ENCODE data around the gene DYTN. TPM values are rescaled to one million over a fixed set of nuclear protein-coding genes. Genes with fewer than 3 reads are reported as not detected.

The DYTN gene
- total RNA-seq, 2 experiments from 2014 or later = not detected

- CTCF ChIA-PET = no interaction called here
- H3K36me3 Mint-ChIP-seq (ENCODE audit: low read depth) = no peaks in the 10 kb centered on the region
- no peak overlapping the region for H3K27ac Mint-ChIP-seq
- H3K4me1 Mint-ChIP-seq (ENCODE audit: low read depth) = no peaks in the 10 kb centered on the region
- peaks cover 8% of the 10 kb centered on the region for H3K27me3 Mint-ChIP-seq
- ATAC-seq = no peak
- intact Hi-C loops (cut with micrococcal nuclease) = no loop called here
- no peak overlapping the region for H3K4me3 Mint-ChIP-seq
- H3K9me3 Mint-ChIP-seq = no peaks in the 10 kb centered on the region
- TF ChIP-seq CTCF (IDR thresholded peaks at IDR 0.05) = no peak
- POLR2A ChIA-PET = no interaction called here
- no peak for DNase-seq
These were observed 102.0 kb downstream of the DYTN start for GRCh38 chr2:206616151-206616550.

- H3K27ac Mint-ChIP-seq = no peak overlapping the region
- DNase-seq (no peak), ATAC-seq (no peak)
- intact Hi-C loops (cut with micrococcal nuclease) = no loop called here
- CTCF ChIA-PET = no interaction called here
- POLR2A ChIA-PET = no interaction called here
- peaks cover 7% of the 10 kb centered on the region for H3K27me3 Mint-ChIP-seq
- H3K36me3 Mint-ChIP-seq (ENCODE audit: low read depth) = no peaks in the 10 kb centered on the region
- H3K4me3 Mint-ChIP-seq = no peak overlapping the region
- no peaks in the 10 kb centered on the region for H3K4me1 Mint-ChIP-seq (ENCODE audit: low read depth)
- no peaks in the 10 kb centered on the region for H3K9me3 Mint-ChIP-seq
- no peak for TF ChIP-seq CTCF (IDR thresholded peaks at IDR 0.05)
These were observed 102.6 kb downstream of the DYTN start for GRCh38 chr2:206615417-206616089.

GRCh38 chr2:206614811-206615210 is 103.4 kb downstream of the DYTN start:
- intact Hi-C loops (cut with micrococcal nuclease) = no loop called here
- H3K27me3 Mint-ChIP-seq = peaks cover 6% of the 10 kb centered on the region
- no peak overlapping the region for H3K4me3 Mint-ChIP-seq
- H3K27ac Mint-ChIP-seq = no peak overlapping the region
- H3K9me3 Mint-ChIP-seq = no peaks in the 10 kb centered on the region
- POLR2A ChIA-PET = no interaction called here
- H3K36me3 Mint-ChIP-seq (ENCODE audit: low read depth) = no peaks in the 10 kb centered on the region
- H3K4me1 Mint-ChIP-seq (ENCODE audit: low read depth) = no peaks in the 10 kb centered on the region
- TF ChIP-seq CTCF (IDR thresholded peaks at IDR 0.05) = no peak
- no peak for DNase-seq
- CTCF ChIA-PET = no interaction called here
- ATAC-seq = no peak

- Mint-ChIP-seq H3K4me1 (ENCODE audit: low read depth) (no peaks in the 10 kb centered on the region), H3K27ac (no peak overlapping the region), H3K4me3 (no peak overlapping the region), H3K36me3 (ENCODE audit: low read depth) (no peaks in the 10 kb centered on the region), H3K9me3 (no peaks in the 10 kb centered on the region), H3K27me3 (no peaks in the 10 kb centered on the region)
- CTCF ChIA-PET = no interaction called here
- intact Hi-C loops (cut with micrococcal nuclease) = no loop called here
- ATAC-seq (no peak), DNase-seq (no peak)
- POLR2A ChIA-PET = no interaction called here
- no peak for TF ChIP-seq CTCF (IDR thresholded peaks at IDR 0.05)
These were observed 106.5 kb downstream of the DYTN start for GRCh38 chr2:206611736-206612135.

- Mint-ChIP-seq H3K27ac (no peak overlapping the region), H3K27me3 (no peaks in the 10 kb centered on the region), H3K4me3 (no peak overlapping the region), H3K9me3 (no peaks in the 10 kb centered on the region), H3K4me1 (ENCODE audit: low read depth) (no peaks in the 10 kb centered on the region), H3K36me3 (ENCODE audit: low read depth) (no peaks in the 10 kb centered on the region)
- no peak for ATAC-seq
- ChIA-PET POLR2A (no interaction called here), CTCF (no interaction called here)
- DNase-seq = no peak
- TF ChIP-seq CTCF (IDR thresholded peaks at IDR 0.05) = no peak
- intact Hi-C loops (cut with micrococcal nuclease) = no loop called here
These were observed 107.0 kb downstream of the DYTN start for GRCh38 chr2:206611191-206611590.
